Suppressor macrophage (primary cell): ENCODE data around the gene RGS18.
"Not testable (repeated sequence)": the region's sequence is repeated elsewhere in the genome, so short reads cannot be mapped to it uniquely, and the experiment has no call there.

ENCODE experiments used
- DNase-seq, 4 experiments: peaks; one replicate each; pipeline ENCODE4 v3.0.0-alpha.2; 2020 to 2022

The RGS18 gene

GRCh38 chr1:192167011-192167410 is 8.7 kb downstream of the RGS18 start:
- peak in 1 of 4 experiments; percentile 17 for DNase-seq

DNA sequence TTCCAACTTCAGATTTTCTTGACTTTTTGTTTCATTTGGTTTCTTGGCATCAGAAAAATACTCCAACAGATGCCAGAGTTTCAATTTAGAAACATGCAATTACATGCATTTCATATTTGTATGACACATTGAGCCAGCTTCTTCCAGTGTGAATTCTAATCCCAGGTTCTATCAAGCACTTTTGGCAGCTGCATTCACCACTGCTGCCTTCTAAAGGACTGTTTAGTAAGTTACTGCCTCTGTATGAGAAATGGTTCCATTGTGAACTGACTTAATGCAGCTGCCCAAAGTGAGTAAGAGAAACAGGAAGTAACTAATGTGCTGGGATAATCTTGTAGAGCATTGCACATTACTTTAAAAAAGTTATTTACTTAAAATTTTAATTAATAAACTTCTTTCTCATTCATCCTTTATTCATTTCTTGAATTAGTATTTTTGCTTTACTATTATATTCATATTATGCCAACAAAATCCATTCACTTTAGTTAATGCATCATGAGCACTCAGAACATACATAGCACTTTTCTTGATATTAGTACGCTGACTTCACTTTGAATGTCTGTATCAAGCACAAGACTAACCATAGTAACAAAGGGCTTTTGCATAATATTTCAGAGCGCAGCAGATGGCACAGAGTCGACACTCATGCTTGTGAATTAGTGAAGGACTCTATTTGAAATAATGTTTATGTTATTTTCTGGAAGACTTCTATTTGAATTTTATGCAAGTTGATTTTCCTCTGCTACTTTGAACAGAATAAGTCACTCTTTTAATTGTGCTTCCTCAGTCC is 9.8 kb downstream of the RGS18 start:
- peak; percentile 30 to 72 (median 56) for DNase-seq

GRCh38 chr1:192168964-192169363 is 10.7 kb downstream of the RGS18 start:
- no peak for DNase-seq

- peak; percentile 60 to 79 (median 72) for DNase-seq
Observed at GRCh38 chr1:192170196-192170984, 12.1 kb downstream of the RGS18 start.

GRCh38 chr1:192171123-192171522 is 12.9 kb downstream of the RGS18 start:
- DNase-seq: no peak

GRCh38 chr1:192175971-192176370 is 17.7 kb downstream of the RGS18 start:
- DNase-seq: no peak

DNA sequence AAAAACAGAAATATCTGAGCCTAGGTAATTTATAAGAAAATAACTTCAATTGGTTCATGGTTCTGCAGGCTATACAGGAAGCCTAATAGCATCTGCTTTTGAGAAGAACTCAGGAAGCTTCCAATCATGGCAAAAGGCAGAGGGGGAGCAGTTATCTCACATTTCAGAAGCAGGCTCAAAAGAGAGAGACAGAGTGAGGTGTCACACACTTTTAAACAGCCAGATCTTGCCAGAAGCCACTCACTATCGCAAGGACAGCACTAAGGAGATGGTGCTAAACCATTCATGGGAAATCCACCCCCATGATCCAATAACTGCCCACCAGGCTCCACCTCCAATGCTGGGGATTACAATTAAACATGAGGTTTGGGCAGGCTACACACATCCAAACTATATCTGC is 25.5 kb downstream of the RGS18 start:
- no peak for DNase-seq

GRCh38 chr1:192186197-192186596 is 27.9 kb downstream of the RGS18 start:
- DNase-seq: no peak

GRCh38 chr1:192190066-192190465 is 31.8 kb downstream of the RGS18 start:
- DNase-seq: no peak

GRCh38 chr1:192201303-192201702 is 43.0 kb downstream of the RGS18 start:
- DNase-seq: no peak

DNA sequence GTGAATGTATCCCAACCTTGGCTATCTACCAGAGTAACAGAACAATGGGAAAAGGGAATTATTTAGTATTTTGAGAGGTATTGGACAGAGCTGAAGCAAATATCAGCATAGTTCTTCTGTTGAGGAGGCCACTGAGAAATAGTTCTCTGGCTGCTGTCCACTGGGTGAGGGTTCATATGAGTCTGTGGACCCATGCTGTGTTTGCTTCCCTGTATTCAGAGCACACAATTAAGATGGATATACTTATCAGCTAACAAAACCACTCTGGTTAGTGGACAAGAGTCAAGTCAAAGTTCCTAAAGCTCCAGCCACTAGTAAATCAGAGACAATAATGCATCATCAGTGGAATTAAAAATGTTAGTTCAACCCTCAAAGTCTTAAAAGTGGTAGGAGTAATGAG is 66.1 kb downstream of the RGS18 start:
- no peak for DNase-seq

GRCh38 chr1:192224846-192225245 is 66.6 kb downstream of the RGS18 start:
- DNase-seq: no peak

GRCh38 chr1:192225266-192225665 is 67.0 kb downstream of the RGS18 start:
- no peak for DNase-seq

DNA sequence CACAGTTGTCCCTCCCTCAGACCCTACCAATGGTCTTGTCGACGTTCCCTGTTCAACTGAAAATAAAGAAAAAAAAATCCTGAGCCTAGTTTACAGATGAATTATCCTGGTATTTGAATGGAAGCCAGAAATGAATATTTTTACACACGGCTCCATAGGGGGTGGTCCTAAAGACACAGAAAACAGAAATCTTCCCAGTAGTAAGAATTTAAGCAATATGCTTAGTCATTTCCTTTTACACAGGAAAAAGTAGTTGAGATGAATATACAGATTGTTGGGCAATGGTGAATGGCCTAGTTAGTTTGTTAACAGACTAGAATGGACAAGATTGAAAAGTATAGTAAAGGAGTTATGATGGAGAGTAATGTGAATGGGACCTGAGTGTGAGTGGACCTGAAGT is 67.4 kb downstream of the RGS18 start:
- DNase-seq: peak in 2 of 4 experiments; percentile 27 to 42

DNA sequence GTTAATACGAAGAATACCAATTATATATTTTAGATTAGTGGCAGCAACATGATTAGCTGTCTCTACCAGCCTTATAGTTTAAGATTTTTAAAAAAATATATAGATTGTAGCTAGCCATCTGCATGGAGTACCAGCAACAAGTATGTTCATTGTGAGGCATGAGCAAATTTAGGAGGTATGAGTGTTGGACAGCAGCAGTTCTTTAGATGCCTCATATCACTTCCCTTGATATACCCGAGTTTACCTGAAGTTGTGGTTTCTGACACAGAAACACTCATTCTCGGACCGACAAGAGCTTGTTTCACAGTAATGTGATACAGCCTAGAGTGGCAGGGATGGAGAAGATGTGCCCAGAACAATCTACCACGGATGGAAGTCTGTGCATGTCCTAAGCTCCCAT is 69.1 kb downstream of the RGS18 start:
- DNase-seq: no peak

- not testable (repeated sequence) for DNase-seq
Observed at GRCh38 chr1:192227980-192228379, 69.7 kb downstream of the RGS18 start.

- DNase-seq: no peak
Observed at GRCh38 chr1:192232817-192233417, 74.7 kb downstream of the RGS18 start.

DNA sequence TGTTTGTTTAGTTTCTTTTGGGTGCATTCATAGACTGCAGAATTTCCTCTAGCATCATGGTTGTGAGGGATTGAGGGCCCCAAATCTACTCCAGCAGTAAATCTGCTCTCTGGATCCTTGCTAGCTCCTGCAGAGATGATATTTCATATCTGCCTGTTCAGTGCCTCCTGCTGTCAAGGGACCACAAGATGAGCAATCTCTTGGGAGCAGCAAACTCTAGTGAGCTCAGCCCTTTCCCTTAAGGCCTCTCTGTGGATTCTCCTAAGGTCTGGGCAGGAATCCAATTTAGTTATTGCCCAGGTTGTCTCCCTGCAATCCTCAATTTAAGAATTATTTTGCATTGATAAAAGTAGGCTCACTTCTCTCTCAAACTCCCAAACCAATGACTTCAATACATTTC is 76.9 kb downstream of the RGS18 start:
- DNase-seq: no peak
